DND-41 (cell line): ENCODE data around the gene RNF182.

Experiments used
- EZH2 ChIP-seq: IDR thresholded peaks from 3 replicates; pipeline ENCODE4 v1.6.1; 2012; ENCODE audit warnings: borderline replicate concordance, low read depth, mild to moderate bottlenecking, moderate library complexity, low read length, inconsistent platforms; ENCODE audit not compliant: severe bottlenecking
- TF ChIP-seq, protein P1 (sequence below): IDR thresholded peaks from 2 replicates; pipeline ENCODE4 v1.5.1; 2012; ENCODE audit warnings: borderline replicate concordance, low read length, moderate library complexity, mild to moderate bottlenecking; ENCODE audit not compliant: poor library complexity, severe bottlenecking; ENCODE audit errors: extremely low read depth

DNA sequence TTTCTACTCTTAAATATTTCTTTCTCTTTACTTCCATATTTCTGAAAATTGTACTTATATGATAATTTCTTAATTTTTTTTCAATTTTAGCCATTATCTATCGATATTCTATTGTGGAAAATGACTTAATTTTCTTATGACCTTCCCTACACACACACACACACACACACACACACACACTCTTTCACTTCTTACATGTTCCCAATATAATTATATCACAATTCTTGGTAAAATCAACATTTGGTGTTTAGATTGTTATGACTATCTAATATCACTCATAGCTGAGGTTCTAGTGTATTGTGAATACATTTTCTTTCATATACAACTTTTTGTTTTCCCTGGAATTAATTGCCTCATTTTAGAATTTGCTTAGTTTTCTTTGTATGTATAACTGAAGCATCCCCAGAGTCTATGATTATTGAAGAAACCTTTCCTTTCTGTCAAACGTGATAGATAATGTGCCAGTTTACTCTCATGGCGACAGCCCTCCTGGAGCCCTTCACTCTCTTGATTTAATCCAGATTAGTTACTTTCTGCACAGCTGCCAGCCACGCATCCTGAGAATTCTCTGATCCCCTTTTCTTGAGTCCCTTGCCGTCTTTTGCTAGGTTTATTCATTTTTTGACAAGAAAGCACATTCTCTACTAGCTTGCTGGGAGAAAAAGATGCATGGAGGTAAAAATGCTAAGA is 63.4 kb downstream of the RNF182 start:
- TF ChIP-seq, protein P1, sequence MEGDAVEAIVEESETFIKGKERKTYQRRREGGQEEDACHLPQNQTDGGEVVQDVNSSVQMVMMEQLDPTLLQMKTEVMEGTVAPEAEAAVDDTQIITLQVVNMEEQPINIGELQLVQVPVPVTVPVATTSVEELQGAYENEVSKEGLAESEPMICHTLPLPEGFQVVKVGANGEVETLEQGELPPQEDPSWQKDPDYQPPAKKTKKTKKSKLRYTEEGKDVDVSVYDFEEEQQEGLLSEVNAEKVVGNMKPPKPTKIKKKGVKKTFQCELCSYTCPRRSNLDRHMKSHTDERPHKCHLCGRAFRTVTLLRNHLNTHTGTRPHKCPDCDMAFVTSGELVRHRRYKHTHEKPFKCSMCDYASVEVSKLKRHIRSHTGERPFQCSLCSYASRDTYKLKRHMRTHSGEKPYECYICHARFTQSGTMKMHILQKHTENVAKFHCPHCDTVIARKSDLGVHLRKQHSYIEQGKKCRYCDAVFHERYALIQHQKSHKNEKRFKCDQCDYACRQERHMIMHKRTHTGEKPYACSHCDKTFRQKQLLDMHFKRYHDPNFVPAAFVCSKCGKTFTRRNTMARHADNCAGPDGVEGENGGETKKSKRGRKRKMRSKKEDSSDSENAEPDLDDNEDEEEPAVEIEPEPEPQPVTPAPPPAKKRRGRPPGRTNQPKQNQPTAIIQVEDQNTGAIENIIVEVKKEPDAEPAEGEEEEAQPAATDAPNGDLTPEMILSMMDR = no peak
- no peak for TF ChIP-seq EZH2
